CD14-positive monocyte (primary cell): ENCODE results near the gene IL17B. TPM values are rescaled to one million over a fixed set of nuclear protein-coding genes. Genes with fewer than 3 reads are reported as not detected.
"Not testable (repeated sequence)": the region's sequence is repeated elsewhere in the genome, so short reads cannot be mapped to it uniquely, and the experiment has no call there.

Experiments used
- DNase-seq, 3 donors: peaks; one replicate each; pipeline ENCODE4 v3.0.0-alpha.2; 2011 to 2022
- H2AFZ ChIP-seq: 2 replicates; pipeline ENCODE4 v1.6.0; 2012; ENCODE audit warnings: mild to moderate bottlenecking, low read depth, low read length, inconsistent platforms; ENCODE audit not compliant: insufficient read depth, poor library complexity, severe bottlenecking
- H3K27ac ChIP-seq, 2 donors: 1 replicate in 1 of 2; 2 replicates in 1 of 2; pipeline ENCODE4 v1.5.1; 2012 to 2013; ENCODE audit warnings: low read length in 2 of 2, control low read depth in 1 of 2, inconsistent platforms in 1 of 2, low read depth in 1 of 2, mild to moderate bottlenecking in 1 of 2
- H3K27me3 ChIP-seq, 2 donors: one replicate each; pipeline versions ENCODE4 v1.6.0 to v1.6.1; 2011 to 2013; ENCODE audit warnings: low read length in 2 of 2; ENCODE audit not compliant: control insufficient read depth in 2 of 2, insufficient read depth in 2 of 2
- H3K36me3 ChIP-seq, 2 donors: replicated peaks in 1 of 2; 1 replicate in 1 of 2; 2 replicates in 1 of 2; pipeline versions ENCODE4 v1.5.1 to v1.6.1; 2012 to 2013; ENCODE audit warnings: low read length in 2 of 2, control low read depth in 1 of 2, inconsistent platforms in 1 of 2, mild to moderate bottlenecking in 1 of 2; ENCODE audit not compliant: insufficient read depth in 2 of 2, control insufficient read depth in 1 of 2
- H3K4me1 ChIP-seq, 2 donors: 1 replicate in 1 of 2; 2 replicates in 1 of 2; pipeline versions ENCODE4 v1.5.1 to v1.6.1; 2012 to 2013; ENCODE audit warnings: low read length in 2 of 2, control low read depth in 1 of 2, inconsistent platforms in 1 of 2, mild to moderate bottlenecking in 1 of 2, moderate library complexity in 1 of 2; ENCODE audit not compliant: insufficient read depth in 2 of 2, control insufficient read depth in 1 of 2
- H3K4me2 ChIP-seq: replicated peaks from 2 replicates; pipeline ENCODE3; 2012; ENCODE audit warnings: low read length, moderate library complexity, mild to moderate bottlenecking; ENCODE audit not compliant: poor library complexity, severe bottlenecking; ENCODE audit errors: extremely low read depth
- H3K4me3 ChIP-seq, 3 experiments: fragments of 200-600 bp in 1 of 3; sonication (generic) in 1 of 3; replicated peaks in 1 of 3; 1 replicate in 2 of 3; 2 replicates in 1 of 3; pipeline ENCODE4 v1.5.1; 2011 to 2013; ENCODE audit warnings: low read length in 3 of 3, mild to moderate bottlenecking in 3 of 3, control low read depth in 2 of 3, low read depth in 2 of 3, inconsistent platforms in 1 of 3, moderate library complexity in 1 of 3
- H3K79me2 ChIP-seq: 2 replicates; pipeline ENCODE4 v1.6.0; 2012; ENCODE audit warnings: mild to moderate bottlenecking, control low read depth, inconsistent platforms, low read length, moderate library complexity; ENCODE audit not compliant: insufficient read depth
- H3K9ac ChIP-seq: 2 replicates; pipeline ENCODE4 v1.6.0; 2017; ENCODE audit warnings: low read length, mild to moderate bottlenecking; ENCODE audit not compliant: insufficient read depth, poor library complexity, severe bottlenecking
- H3K9me3 ChIP-seq, 2 donors: replicated peaks in 1 of 2; 1 replicate in 1 of 2; 2 replicates in 1 of 2; pipeline versions ENCODE4 v1.5.1 to v1.6.1; 2012 to 2013; ENCODE audit warnings: low read length in 2 of 2, control low read depth in 1 of 2; ENCODE audit not compliant: control insufficient read depth in 1 of 2, insufficient read depth in 1 of 2
- H4K20me1 ChIP-seq: 2 replicates; pipeline ENCODE4 v1.6.0; 2012; ENCODE audit warnings: mild to moderate bottlenecking, low read length, control low read depth, moderate library complexity; ENCODE audit not compliant: insufficient read depth
- H3K27ac Mint-ChIP-seq, 7 donors: one replicate each; pipeline ENCODE4 v1.8.0; 2020; ENCODE audit warnings: mild to moderate bottlenecking in 7 of 7, mixed read lengths in 7 of 7, moderate library complexity in 6 of 7, inconsistent platforms in 2 of 7
- H3K27me3 Mint-ChIP-seq, 3 donors: one replicate each; pipeline ENCODE4 v1.8.0; 2021 to 2022; ENCODE audit warnings: low read depth in 3 of 3, mild to moderate bottlenecking in 3 of 3, mixed read lengths in 3 of 3, moderate library complexity in 3 of 3, inconsistent platforms in 1 of 3
- H3K36me3 Mint-ChIP-seq, 2 donors: one replicate each; pipeline ENCODE4 v1.8.0; 2020; ENCODE audit warnings: mixed read lengths in 2 of 2, inconsistent platforms in 1 of 2, mild to moderate bottlenecking in 1 of 2
- H3K4me1 Mint-ChIP-seq: one replicate; pipeline ENCODE4 v1.8.0; 2020; ENCODE audit warnings: mild to moderate bottlenecking, mixed read lengths
- H3K4me3 Mint-ChIP-seq, 2 donors: one replicate each; pipeline ENCODE4 v1.8.0; 2020; ENCODE audit warnings: mild to moderate bottlenecking in 2 of 2, mixed read lengths in 2 of 2, moderate library complexity in 1 of 2
- H3K9me3 Mint-ChIP-seq, 7 donors: one replicate each; pipeline ENCODE4 v1.8.0; 2020 to 2022; ENCODE audit warnings: mixed read lengths in 7 of 7, mild to moderate bottlenecking in 6 of 7, moderate library complexity in 6 of 7, inconsistent platforms in 2 of 7
- CTCF ChIP-seq: fragments of 200-600 bp; IDR thresholded peaks from one replicate; pipeline ENCODE4 v1.8.0; 2022; ENCODE audit warnings: antibody characterized with exemption, mild to moderate bottlenecking
- WGBS: methylation state at CpG from one replicate; pipeline ENCODE4 v1.1.5; 2013; ENCODE audit warnings: missing lambda C conversion rate; ENCODE audit not compliant: insufficient coverage; 5-methylcytosine and 5-hydroxymethylcytosine counted together
- intact Hi-C, 2 donors: fragments of 100-400 bp; cut with micrococcal nuclease; formaldehyde crosslinking; loops; one replicate each; pipeline versions ENCODE4 v1.15.0 to v1.15.1; 2023
- polyA plus RNA-seq, 3 donors: library from polyadenylated mRNA; depleted of rRNA in 1 of 3; unstranded in 2 of 3; stranded (reverse) in 1 of 3; fragments of 300-500 nt in 2 of 3; fragments of >200 nt in 1 of 3; fragmentation: Illumina TruSeq in 2 of 3; gene quantifications; 1 replicate in 2 of 3; 2 replicates in 1 of 3; pipeline ENCODE4 v1.2.3, GENCODE V29; 2012 to 2021

Gene IL17B
- polyA plus RNA-seq, 3 donors: not detected

DNA sequence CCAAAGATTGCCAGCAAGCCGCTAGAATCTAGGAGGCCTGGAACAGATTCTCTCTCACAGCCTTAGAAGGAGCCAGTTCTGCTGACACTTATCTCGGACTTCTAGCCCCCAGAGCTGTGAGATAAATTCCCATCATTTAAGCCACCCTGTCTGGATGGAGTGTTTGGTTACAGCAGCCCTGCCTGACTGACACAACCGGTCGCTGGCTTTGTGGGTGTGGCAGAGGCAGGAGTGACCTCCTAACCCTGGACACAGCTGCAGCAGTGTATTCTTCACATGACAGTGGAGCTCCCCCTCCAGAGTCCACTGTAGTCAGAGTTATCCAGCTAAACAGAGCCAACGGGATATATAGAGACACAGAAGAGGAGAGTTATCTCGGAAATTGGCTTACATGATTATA, 21.2 kb upstream of the IL17B start:
- Histone ChIP-seq H4K20me1 (no peaks in the 10 kb centered on the region), H3K27me3 (no peaks in the 10 kb centered on the region), H2AFZ (no peak overlapping the region), H3K9me3 (no peaks in the 10 kb centered on the region), H3K27ac (no peak overlapping the region), H3K4me1 (no peaks in the 10 kb centered on the region), H3K4me3 (no peak overlapping the region), H3K36me3 (no peaks in the 10 kb centered on the region), H3K9ac (no peak overlapping the region), H3K4me2 (no peak overlapping the region), H3K79me2 (no peaks in the 10 kb centered on the region)
- TF ChIP-seq CTCF: no peak
- no peak for DNase-seq
- Mint-ChIP-seq H3K9me3 (no peaks in the 10 kb centered on the region), H3K4me1 (no peaks in the 10 kb centered on the region), H3K4me3 (no peak overlapping the region), H3K27me3 (peaks cover 0 to 3% (median 1%) of the 10 kb centered on the region in 3 donors), H3K27ac (peak overlapping the region in 1 of 7 donors; percentile 23), H3K36me3 (no peaks in the 10 kb centered on the region)
- WGBS: 93% methylated on average over 2 of the region's 6 CpGs
- intact Hi-C loops: no loop called here

GRCh38 chr5:149399775-149400174, 20.7 kb upstream of the IL17B start:
- no peak overlapping the region for H2AFZ ChIP-seq
- H3K36me3 Mint-ChIP-seq: no peaks in the 10 kb centered on the region

DNA sequence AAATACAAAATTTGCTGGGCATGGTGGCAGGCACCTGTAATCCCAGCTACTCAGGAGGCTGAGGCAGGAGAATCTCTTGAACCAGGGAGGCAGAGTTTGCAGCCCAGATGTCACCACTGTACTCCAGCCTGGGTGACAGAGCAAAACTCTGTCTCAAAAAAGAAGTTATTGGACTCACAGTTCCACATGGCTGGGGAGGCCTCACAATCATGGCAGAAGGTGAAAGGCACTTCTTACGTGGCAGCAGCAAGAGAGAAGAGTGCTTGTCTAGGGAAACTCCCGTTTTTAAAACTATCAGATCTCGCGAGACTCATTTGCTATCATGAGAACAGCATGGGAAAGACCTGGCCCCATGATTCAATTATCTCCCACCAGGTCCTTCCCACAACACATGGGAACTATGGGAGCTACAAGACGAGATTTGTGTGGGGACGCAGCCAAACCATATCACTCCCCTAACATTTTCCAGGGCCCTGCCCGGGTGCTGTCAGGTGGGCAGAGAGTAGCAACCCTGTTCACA, 19.7 kb upstream of the IL17B start:
- H3K27me3 ChIP-seq, H3K4me3 Mint-ChIP-seq, H3K9me3 Mint-ChIP-seq, H3K9ac ChIP-seq, H3K4me3 ChIP-seq, H3K27me3 Mint-ChIP-seq, intact Hi-C loops, H3K27ac ChIP-seq, H3K79me2 ChIP-seq, H2AFZ ChIP-seq, H3K36me3 Mint-ChIP-seq, H4K20me1 ChIP-seq, H3K36me3 ChIP-seq, H3K9me3 ChIP-seq, DNase-seq, H3K4me1 ChIP-seq, H3K4me1 Mint-ChIP-seq, H3K4me2 ChIP-seq: not testable (repeated sequence)
- WGBS: 83% methylated on average over 6 of the region's 7 CpGs
- H3K27ac Mint-ChIP-seq: peak overlapping the region in 1 of 7 donors; percentile 18

More at GRCh38 chr5:149399775-149400174, 20.7 kb upstream of the IL17B start:
- no peak overlapping the region for H3K27ac ChIP-seq
- H3K4me2 ChIP-seq: no peak overlapping the region
- H3K27ac Mint-ChIP-seq: no peak overlapping the region
- no peaks in the 10 kb centered on the region for H3K36me3 ChIP-seq
- H3K4me1 Mint-ChIP-seq: no peaks in the 10 kb centered on the region
- no peak for TF ChIP-seq CTCF
- H3K9ac ChIP-seq: no peak overlapping the region
- no peaks in the 10 kb centered on the region for H3K27me3 ChIP-seq
- no peak overlapping the region for H3K4me3 ChIP-seq
- peaks cover 0 to 3% (median 2%) of the 10 kb centered on the region in 3 donors for H3K27me3 Mint-ChIP-seq
- no peak for DNase-seq
- no peaks in the 10 kb centered on the region for H3K9me3 Mint-ChIP-seq
- H3K79me2 ChIP-seq: no peaks in the 10 kb centered on the region
- H3K4me1 ChIP-seq: no peaks in the 10 kb centered on the region
- H3K4me3 Mint-ChIP-seq: no peak overlapping the region
- H3K9me3 ChIP-seq: no peaks in the 10 kb centered on the region
- intact Hi-C loops: no loop called here
- no peaks in the 10 kb centered on the region for H4K20me1 ChIP-seq
